Osteocyte (in vitro differentiated cells): Measurements from ENCODE around the gene MIF4GD. TPM values are rescaled to one million over a fixed set of nuclear protein-coding genes. Genes with fewer than 3 reads are reported as not detected.

Experiments used
- DNase-seq: peaks from one replicate; pipeline ENCODE4 v3.0.0; 2021; ENCODE audit warnings: mixed read lengths; ENCODE audit not compliant: unreplicated experiment; ENCODE audit errors: extremely low spot score
- H3K27ac Mint-ChIP-seq: one replicate; pipeline ENCODE4 v1.8.0; 2021; ENCODE audit warnings: mild to moderate bottlenecking, mixed read lengths; ENCODE audit not compliant: unreplicated experiment
- H3K27me3 Mint-ChIP-seq: one replicate; pipeline ENCODE4 v1.8.0; 2021; ENCODE audit warnings: mixed read lengths; ENCODE audit not compliant: unreplicated experiment
- H3K36me3 Mint-ChIP-seq: one replicate; pipeline ENCODE4 v1.8.0; 2021; ENCODE audit warnings: mixed read lengths; ENCODE audit not compliant: unreplicated experiment
- H3K4me1 Mint-ChIP-seq: one replicate; pipeline ENCODE4 v1.8.0; 2021; ENCODE audit warnings: mixed read lengths; ENCODE audit not compliant: unreplicated experiment
- H3K4me3 Mint-ChIP-seq: one replicate; pipeline ENCODE4 v1.8.0; 2021; ENCODE audit warnings: mild to moderate bottlenecking, moderate library complexity, mixed read lengths; ENCODE audit not compliant: unreplicated experiment
- H3K9me3 Mint-ChIP-seq: one replicate; pipeline ENCODE4 v1.8.0; 2021; ENCODE audit warnings: mixed read lengths; ENCODE audit not compliant: unreplicated experiment
- CTCF ChIP-seq: fragments of 200-600 bp; sonication (generic); IDR thresholded peaks from 2 replicates; pipeline ENCODE4 v1.5.0; 2021; ENCODE audit warnings: antibody characterized with exemption, mild to moderate bottlenecking, moderate library complexity
- total RNA-seq: library from RNA; stranded (reverse); gene quantifications from 2 replicates; pipeline ENCODE4 v1.2.1, GENCODE V29; 2021

MIF4GD gene
- total RNA-seq, 1 donor from 2014 or later = 25.4 TPM

DNA sequence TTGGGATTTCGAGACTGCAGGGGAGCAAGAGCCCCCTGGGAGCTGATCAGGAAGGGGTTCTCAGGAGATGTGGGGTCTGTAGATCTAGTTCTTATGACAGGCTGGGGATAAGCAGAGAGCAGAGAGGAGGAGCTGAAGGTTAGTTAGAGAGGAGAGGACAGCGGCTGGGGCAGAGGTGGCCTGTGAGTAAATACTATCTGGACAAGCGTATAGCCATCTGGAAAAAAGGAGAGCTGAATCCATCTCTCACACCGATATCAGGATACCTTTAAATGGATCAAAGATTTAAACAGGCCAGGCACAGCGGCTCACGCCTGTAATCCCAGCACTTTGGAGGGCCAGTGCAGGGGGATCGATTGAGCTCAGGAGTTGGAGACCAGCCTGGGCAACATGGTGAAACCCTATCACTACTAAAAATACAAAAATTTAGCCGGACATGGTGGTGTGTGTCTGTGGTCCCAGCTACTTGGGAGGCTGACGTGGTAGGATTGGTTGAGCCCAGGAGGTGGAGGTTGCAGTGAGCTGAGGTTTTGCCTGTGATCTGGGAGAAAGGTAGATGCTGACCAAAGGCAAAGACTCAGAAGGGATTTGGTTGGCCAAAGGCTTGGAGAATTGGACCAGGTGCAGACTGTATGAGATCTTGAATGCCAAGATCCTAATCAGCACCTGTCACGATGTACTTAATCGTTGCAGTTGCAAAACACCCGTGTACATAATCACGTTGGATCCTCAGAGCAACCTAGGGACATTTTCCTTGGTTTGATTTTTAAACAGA is 37.1 kb upstream of the MIF4GD start:
- no peak for DNase-seq
- Mint-ChIP-seq H3K4me1 (peaks cover 5% of the 10 kb centered on the region), H3K27me3 (no peaks in the 10 kb centered on the region), H3K36me3 (no peaks in the 10 kb centered on the region), H3K27ac (no peak overlapping the region), H3K4me3 (no peak overlapping the region), H3K9me3 (no peaks in the 10 kb centered on the region)
- no peak for TF ChIP-seq CTCF

GRCh38 chr17:75301502-75302206 is 30.6 kb upstream of the MIF4GD start:
- H3K9me3 Mint-ChIP-seq = no peaks in the 10 kb centered on the region
- H3K4me1 Mint-ChIP-seq = no peaks in the 10 kb centered on the region
- DNase-seq = no peak

DNA sequence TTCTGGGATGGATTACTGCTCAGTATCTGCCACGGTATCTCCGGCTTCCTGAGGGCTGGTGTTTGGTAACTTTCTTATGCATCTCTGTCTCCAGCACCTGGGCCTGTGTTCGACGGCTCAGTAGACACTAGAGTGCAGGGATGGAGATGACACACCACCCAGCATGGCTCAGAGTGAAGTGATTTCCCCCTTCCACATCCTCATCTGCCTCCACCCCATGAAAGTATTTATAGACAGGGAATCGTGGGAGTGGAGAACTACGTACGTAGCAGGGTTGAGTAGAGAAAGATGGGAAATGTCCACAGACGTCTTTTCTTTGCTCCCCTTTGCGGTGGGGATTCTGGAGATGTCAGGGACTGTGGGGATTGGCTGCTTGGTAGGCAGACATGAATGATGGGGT is 30.0 kb upstream of the MIF4GD start:
- H3K27me3 Mint-ChIP-seq = no peaks in the 10 kb centered on the region
- DNase-seq = no peak
- H3K9me3 Mint-ChIP-seq = no peaks in the 10 kb centered on the region
- H3K4me3 Mint-ChIP-seq = no peak overlapping the region
- TF ChIP-seq CTCF = no peak
- no peak overlapping the region for H3K27ac Mint-ChIP-seq
- no peaks in the 10 kb centered on the region for H3K36me3 Mint-ChIP-seq
- no peaks in the 10 kb centered on the region for H3K4me1 Mint-ChIP-seq

More at GRCh38 chr17:75301502-75302206, 30.6 kb upstream of the MIF4GD start:
- H3K27me3 Mint-ChIP-seq = no peaks in the 10 kb centered on the region
- no peak overlapping the region for H3K4me3 Mint-ChIP-seq
- H3K36me3 Mint-ChIP-seq = no peaks in the 10 kb centered on the region
- TF ChIP-seq CTCF = no peak
- H3K27ac Mint-ChIP-seq = no peak overlapping the region

DNA sequence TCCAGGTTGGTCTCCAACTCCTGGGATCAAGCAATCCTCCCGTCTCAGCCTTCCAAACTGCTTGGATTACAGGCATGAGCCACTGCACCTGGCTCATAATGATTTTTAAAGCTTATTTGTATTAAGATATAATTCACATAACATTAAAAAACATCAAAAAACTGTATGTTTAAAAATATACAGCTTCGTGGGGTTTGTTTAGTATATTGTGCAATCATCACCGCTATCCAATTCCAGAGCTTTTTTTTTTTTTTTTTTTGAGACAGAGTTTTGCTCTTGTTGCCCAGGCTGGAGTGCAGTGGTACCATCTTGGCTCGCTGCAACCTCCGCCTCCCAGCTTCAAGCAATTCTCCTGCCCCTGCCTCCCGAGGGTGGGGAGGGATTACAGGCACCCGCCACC is 29.2 kb upstream of the MIF4GD start:
- Mint-ChIP-seq H3K4me3 (no peak overlapping the region), H3K9me3 (no peaks in the 10 kb centered on the region), H3K4me1 (no peaks in the 10 kb centered on the region), H3K27ac (no peak overlapping the region), H3K36me3 (no peaks in the 10 kb centered on the region), H3K27me3 (no peaks in the 10 kb centered on the region)
- TF ChIP-seq CTCF = no peak
- DNase-seq = no peak
